ENCODE measurements around the gene MACROD2.

MACROD2 gene

GRCh38 chr20:14685183-14685582 lies 689.9 kb downstream of the MACROD2 start:
- no peak for DNase-seq

- no peak for DNase-seq
Observed at GRCh38 chr20:14687313-14687712, 692.0 kb downstream of the MACROD2 start.

GRCh38 chr20:14688005-14688404 lies 692.7 kb downstream of the MACROD2 start:
- no peak for DNase-seq

- DNase-seq, result no peak
Observed at GRCh38 chr20:14691994-14692393, 696.7 kb downstream of the MACROD2 start.

GRCh38 chr20:14696478-14696877 lies 701.2 kb downstream of the MACROD2 start:
- no peak for DNase-seq

GRCh38 chr20:14696937-14697336 lies 701.6 kb downstream of the MACROD2 start:
- DNase-seq, result no peak

- no peak for DNase-seq
Observed at GRCh38 chr20:14698125-14698524, 702.8 kb downstream of the MACROD2 start.

GRCh38 chr20:14698605-14699373 lies 703.5 kb downstream of the MACROD2 start:
- DNase-seq, result no peak

- no peak for DNase-seq
Observed at GRCh38 chr20:14700639-14700960, 705.3 kb downstream of the MACROD2 start.

GRCh38 chr20:14701326-14701725 lies 706.0 kb downstream of the MACROD2 start:
- DNase-seq, result no peak

- DNase-seq, result no peak
Observed at GRCh38 chr20:14706555-14706954, 711.2 kb downstream of the MACROD2 start.

- no peak for DNase-seq
Observed at GRCh38 chr20:14707026-14707680, 711.8 kb downstream of the MACROD2 start.

GRCh38 chr20:14707865-14708596 lies 712.7 kb downstream of the MACROD2 start:
- DNase-seq, result no peak

- no peak for DNase-seq
Observed at GRCh38 chr20:14709439-14709838, 714.1 kb downstream of the MACROD2 start.

- DNase-seq, result no peak
Observed at GRCh38 chr20:14710951-14711350, 715.6 kb downstream of the MACROD2 start.

GRCh38 chr20:14711652-14712051 lies 716.3 kb downstream of the MACROD2 start:
- no peak for DNase-seq

GRCh38 chr20:14712302-14712739 lies 717.0 kb downstream of the MACROD2 start:
- DNase-seq, result no peak

GRCh38 chr20:14715400-14715799 lies 720.1 kb downstream of the MACROD2 start:
- no peak for DNase-seq

GRCh38 chr20:14716351-14716801 lies 721.1 kb downstream of the MACROD2 start:
- no peak for DNase-seq

GRCh38 chr20:14717134-14717999 lies 722.1 kb downstream of the MACROD2 start:
- DNase-seq, result no peak

GRCh38 chr20:14720251-14720650 lies 724.9 kb downstream of the MACROD2 start:
- DNase-seq, result no peak

GRCh38 chr20:14721926-14722452 lies 726.7 kb downstream of the MACROD2 start:
- no peak for DNase-seq

- DNase-seq, result no peak
Observed at GRCh38 chr20:14723614-14724013, 728.3 kb downstream of the MACROD2 start.

All from Kasumi-1 (cell line).